Vagina (tissue), 2 donors: ENCODE measurements around the gene MBNL2. TPM values are rescaled to one million over a fixed set of nuclear protein-coding genes. Genes with fewer than 3 reads are reported as not detected.

Source experiments
- DNase-seq, 2 donors: peaks; one replicate each; pipeline ENCODE4 v3.0.0-alpha.2; 2017; ENCODE audit errors: extremely low spot score in 2 of 2
- H3K27ac ChIP-seq: fragments of 200-600 bp; sonication (generic); one replicate; pipeline ENCODE4 v1.5.1; 2019
- H3K27me3 ChIP-seq: fragments of 200-600 bp; sonication (generic); one replicate; pipeline ENCODE4 v1.5.1; 2019
- H3K36me3 ChIP-seq, 2 donors: fragments of 200-600 bp; sonication (generic); one replicate each; pipeline ENCODE4 v1.5.1; 2017 to 2019
- H3K4me1 ChIP-seq: fragments of 200-600 bp; sonication (generic); one replicate; pipeline ENCODE4 v1.5.1; 2019
- H3K4me3 ChIP-seq, 2 donors: fragments of 200-600 bp; sonication (generic); 1 replicate in 1 of 2; 2 replicates in 1 of 2; pipeline ENCODE4 v1.5.1; 2016 to 2019
- H3K9me3 ChIP-seq: fragments of 200-600 bp; sonication (generic); one replicate; pipeline ENCODE4 v1.5.1; 2019
- CTCF ChIP-seq, 3 experiments: fragments of 450-650 bp in 2 of 3; fragments of 200-600 bp in 1 of 3; sonication (generic) in 1 of 3; IDR thresholded peaks; one replicate each; pipeline ENCODE4 v1.5.1; 2017 to 2019; ENCODE audit warnings: antibody characterized with exemption in 3 of 3, mild to moderate bottlenecking in 2 of 3, moderate library complexity in 2 of 3
- POLR2A ChIP-seq, 2 donors: fragments of 450-650 bp; IDR thresholded peaks; one replicate each; pipeline ENCODE4 v1.6.1; 2017; ENCODE audit warnings: antibody characterized with exemption in 2 of 2, mild to moderate bottlenecking in 2 of 2, moderate library complexity in 2 of 2
- POLR2AphosphoS5 ChIP-seq, 2 donors: sonication (generic); formaldehyde crosslinking; IDR thresholded peaks; one replicate each; pipeline ENCODE4 v1.9.0; 2017; ENCODE audit warnings: antibody characterized with exemption in 2 of 2, mild to moderate bottlenecking in 2 of 2, low read depth in 1 of 2; ENCODE audit not compliant: insufficient read depth in 1 of 2
- intact Hi-C: fragments of 100-400 bp; cut with DNase I; formaldehyde crosslinking; loops from one replicate; pipeline ENCODE4 v1.15.1; 2023
- total RNA-seq: library from RNA; depleted of rRNA; stranded (reverse); fragments of >200 nt; gene quantifications from one replicate; pipeline ENCODE4 v1.2.3, GENCODE V29; 2016

Gene MBNL2
- total RNA-seq, 1 donor from 2014 or later = 63.1 TPM

GRCh38 chr13:97240788-97241734, 18.9 kb downstream of the MBNL2 start:
- Histone ChIP-seq H3K27me3 (no peaks in the 10 kb centered on the region), H3K4me3 (no peak overlapping the region), H3K27ac (peak overlapping the region; percentile 72), H3K36me3 (no peaks in the 10 kb centered on the region), H3K4me1 (peaks cover 78% of the 10 kb centered on the region), H3K9me3 (no peaks in the 10 kb centered on the region)
- TF ChIP-seq CTCF (IDR thresholded peaks at IDR 0.05) (no peak), POLR2AphosphoS5 (IDR thresholded peaks at IDR 0.05; ENCODE audit: insufficient read depth in 1 of 2, low read depth in 1 of 2) (no peak), POLR2A (IDR thresholded peaks at IDR 0.05) (no peak)
- DNase-seq = no peak
- intact Hi-C loops = no loop called here

GRCh38 chr13:97241761-97242160, 19.6 kb downstream of the MBNL2 start:
- Histone ChIP-seq H3K9me3 (no peaks in the 10 kb centered on the region), H3K27ac (peak overlapping the region; percentile 72), H3K4me3 (no peak overlapping the region), H3K27me3 (no peaks in the 10 kb centered on the region), H3K4me1 (peaks cover 77% of the 10 kb centered on the region), H3K36me3 (no peaks in the 10 kb centered on the region)
- TF ChIP-seq CTCF (IDR thresholded peaks at IDR 0.05) (no peak), POLR2A (IDR thresholded peaks at IDR 0.05) (no peak), POLR2AphosphoS5 (IDR thresholded peaks at IDR 0.05; ENCODE audit: insufficient read depth in 1 of 2, low read depth in 1 of 2) (peak in 1 of 2 donors; percentile 42)
- intact Hi-C loops = no loop called here
- DNase-seq = no peak

GRCh38 chr13:97242755-97243497, 20.8 kb downstream of the MBNL2 start:
- Histone ChIP-seq H3K4me1 (peaks cover 77% of the 10 kb centered on the region), H3K4me3 (no peak overlapping the region), H3K36me3 (no peaks in the 10 kb centered on the region), H3K27ac (peak overlapping the region; percentile 72), H3K9me3 (no peaks in the 10 kb centered on the region), H3K27me3 (no peaks in the 10 kb centered on the region)
- DNase-seq = no peak
- intact Hi-C loops = no loop called here
- TF ChIP-seq CTCF (IDR thresholded peaks at IDR 0.05) = no peak

GRCh38 chr13:97243915-97244781, 22.0 kb downstream of the MBNL2 start:
- H3K4me1 ChIP-seq = peaks cover 77% of the 10 kb centered on the region
- H3K36me3 ChIP-seq = no peaks in the 10 kb centered on the region
- no peaks in the 10 kb centered on the region for H3K9me3 ChIP-seq
- peak overlapping the region; percentile 72 for H3K27ac ChIP-seq
- H3K4me3 ChIP-seq = no peak overlapping the region
- TF ChIP-seq POLR2AphosphoS5 (IDR thresholded peaks at IDR 0.05; ENCODE audit: insufficient read depth in 1 of 2, low read depth in 1 of 2) (no peak), POLR2A (IDR thresholded peaks at IDR 0.05) (no peak), CTCF (IDR thresholded peaks at IDR 0.05) (no peak)
- no peaks in the 10 kb centered on the region for H3K27me3 ChIP-seq
- intact Hi-C loops = no loop called here
- DNase-seq = no peak
